HepG2 (cell line): ENCODE measurements around the gene AKAP8L. TPM values are rescaled to one million over a fixed set of nuclear protein-coding genes. Genes with fewer than 3 reads are reported as not detected.

Experiments used
- AGO1 ChIP-seq: fragments of 200-400 bp; formaldehyde crosslinking; IDR thresholded peaks from 2 replicates; pipeline ENCODE4 v1.6.1; 2017; ENCODE audit warnings: mild to moderate bottlenecking, low read depth, low read length, moderate library complexity; ENCODE audit not compliant: poor library complexity, severe bottlenecking
- AGO2 ChIP-seq: fragments of 200-400 bp; formaldehyde crosslinking; optimal IDR thresholded peaks from 2 replicates; pipeline ENCODE3; 2017; ENCODE audit warnings: mild to moderate bottlenecking, low read depth, low read length, moderate library complexity
- ESRRA ChIP-seq: sonication (generic); formaldehyde crosslinking; IDR thresholded peaks from 2 replicates; pipeline ENCODE4 v1.5.1; 2020; ENCODE audit warnings: mild to moderate bottlenecking, low read depth, missing genetic modification reagents
- FOXA3 ChIP-seq: IDR thresholded peaks from 2 replicates; pipeline ENCODE4 v1.6.1; 2016; ENCODE audit warnings: missing genetic modification reagents, missing compliant biosample characterization
- JUNB ChIP-seq: sonication (generic); formaldehyde crosslinking; IDR thresholded peaks from 2 replicates; pipeline ENCODE4 v1.8.0; 2022; ENCODE audit warnings: missing genetic modification reagents, mild to moderate bottlenecking, borderline replicate concordance
- KLF11 ChIP-seq: IDR thresholded peaks from 2 replicates; pipeline ENCODE4 v1.6.1; 2016; ENCODE audit warnings: missing compliant biosample characterization
- KLF15 ChIP-seq: sonication (generic); formaldehyde crosslinking; IDR thresholded peaks from 2 replicates; pipeline ENCODE4 v1.8.1; 2023; ENCODE audit warnings: borderline replicate concordance, mild to moderate bottlenecking, inconsistent platforms, missing genetic modification reagents, mixed read lengths
- MED1 ChIP-seq: sonication (generic); formaldehyde crosslinking; IDR thresholded peaks from 2 replicates; pipeline ENCODE4 v1.4.0; 2020; ENCODE audit warnings: missing genetic modification reagents
- NCOR1 ChIP-seq: fragments of 200-600 bp; sonication (generic); IDR thresholded peaks from 2 replicates; pipeline ENCODE4 v1.7.0; 2017; ENCODE audit warnings: antibody characterized with exemption, low read length, borderline replicate concordance
- NFE2L1 ChIP-seq: sonication (generic); formaldehyde crosslinking; IDR thresholded peaks from 2 replicates; pipeline ENCODE4 v1.4.0; 2020; ENCODE audit warnings: missing genetic modification reagents, mild to moderate bottlenecking, borderline replicate concordance
- RAD51 ChIP-seq: fragments of 450-650 bp; IDR thresholded peaks from 2 replicates; pipeline ENCODE4 v1.6.1; 2016; ENCODE audit warnings: borderline replicate concordance
- SOX13 ChIP-seq, 3 experiments: fragments of 450-650 bp in 1 of 3; sonication (generic) in 1 of 3; formaldehyde crosslinking in 1 of 3; IDR thresholded peaks in 2 of 3; conservative IDR thresholded peaks in 1 of 3; 2 replicates each; pipeline versions ENCODE4 v1.5.0 to v1.6.1; 2016 to 2020; ENCODE audit warnings: antibody characterized with exemption in 1 of 3, mild to moderate bottlenecking in 1 of 3, missing compliant biosample characterization in 1 of 3, missing genetic modification reagents in 1 of 3, moderate library complexity in 1 of 3
- ZBTB21 ChIP-seq: sonication (generic); formaldehyde crosslinking; IDR thresholded peaks from 2 replicates; pipeline ENCODE4 v1.4.0; 2020; ENCODE audit warnings: missing genetic modification reagents
- ZNF296 ChIP-seq: sonication (generic); formaldehyde crosslinking; conservative IDR thresholded peaks from 2 replicates; pipeline ENCODE4 v1.5.0; 2020; ENCODE audit warnings: mild to moderate bottlenecking, missing genetic modification reagents
- ZNF891 ChIP-seq: sonication (generic); formaldehyde crosslinking; IDR thresholded peaks from 2 replicates; pipeline ENCODE4 v1.5.0; 2020; ENCODE audit warnings: mild to moderate bottlenecking, missing genetic modification reagents
- polyA plus RNA-seq, 8 experiments: library from polyadenylated mRNA; depleted of rRNA in 3 of 8; stranded (reverse) in 7 of 8; unstranded in 1 of 8; fragments of >200 nt; fragmentation: Illumina TruSeq in 4 of 8; extraction: Trizol in 4 of 8; gene quantifications; 2 replicates each; pipeline versions ENCODE4 v1.2.1 to v1.2.3, GENCODE V29; 2011 to 2016; ENCODE audit warnings: low read depth in 4 of 8, missing spikeins in 1 of 8, mixed read lengths in 1 of 8; ENCODE audit not compliant: insufficient read depth in 1 of 8
- total RNA-seq, 5 experiments: library from RNA; depleted of rRNA; stranded (reverse); fragments of >200 nt; fragmentation: Illumina TruSeq; extraction: Trizol; gene quantifications; 2 replicates each; pipeline ENCODE4 v1.2.3, GENCODE V29; 2016; ENCODE audit warnings: low read depth in 1 of 5
- TF ChIP-seq, protein P1 (sequence below): sonication (generic); formaldehyde crosslinking; IDR thresholded peaks from 2 replicates; pipeline ENCODE4 v1.9.0; 2022; ENCODE audit warnings: low read depth, missing genetic modification reagents
- TF ChIP-seq, protein P2 (sequence below): IDR thresholded peaks from 2 replicates; pipeline ENCODE4 v1.6.1; 2018; ENCODE audit warnings: missing genetic modification reagents, mild to moderate bottlenecking, missing compliant biosample characterization
- TF ChIP-seq, protein P3 (sequence below): IDR thresholded peaks from 2 replicates; pipeline ENCODE4 v1.6.1; 2012; ENCODE audit warnings: inconsistent platforms
- TF ChIP-seq, protein P4 (sequence below): sonication (generic); formaldehyde crosslinking; IDR thresholded peaks from 2 replicates; pipeline ENCODE4 v1.4.0; 2020; ENCODE audit warnings: low read depth, missing genetic modification reagents
- TF ChIP-seq, protein P5 (sequence below): sonication (generic); formaldehyde crosslinking; IDR thresholded peaks from 2 replicates; pipeline ENCODE4 v1.5.0; 2020; ENCODE audit warnings: missing genetic modification reagents

The AKAP8L gene
- total and polyA plus RNA-seq, 2 of the 13 experiments (the other 11 are each of a cell fraction or from before 2014, with no cell fraction given), result 48.2 to 49.6 TPM

DNA sequence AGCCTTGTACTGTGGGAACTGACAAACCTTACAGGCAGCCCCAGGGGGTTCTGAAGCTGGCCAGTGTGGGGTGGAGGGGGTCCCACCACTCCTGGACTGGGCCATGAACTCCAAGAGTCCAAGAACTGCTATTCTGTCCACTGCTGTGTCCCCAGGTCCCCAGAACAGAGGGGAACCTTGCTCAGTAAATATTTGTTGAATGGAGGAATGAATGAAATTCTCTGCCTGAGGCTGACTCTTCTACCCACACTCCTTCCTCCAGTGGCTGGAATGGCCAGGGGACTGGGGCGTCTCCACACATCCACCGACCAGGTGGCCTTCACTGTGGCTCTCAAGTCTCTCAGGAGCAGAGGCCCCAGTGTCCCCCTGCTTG lies 19.3 kb upstream of the AKAP8L start (continued):
- TF ChIP-seq ZNF891 (no peak), NFE2L1 (no peak), ZNF296 (no peak), NCOR1 (no peak), KLF11 (no peak), ESRRA (CRISPR knock-in tag) (no peak), SOX13 (IDR thresholded peaks at IDR 0.05) (no peak), SOX13 (CRISPR knock-in tag; conservative IDR thresholded peaks at IDR 0.05 in 1 of 2, IDR thresholded peaks at IDR 0.05 in 1 of 2) (0 out of 4 replicates have a peak, but pooled peaks of 1 of the 2 experiments have one; percentile 29), FOXA3 (CRISPR knock-in tag) (peak; percentile 49; the same call in 1 of the 2 replicates), AGO1 (no peak), RAD51 (no peak), MED1 (CRISPR knock-in tag) (no peak), ZBTB21 (CRISPR knock-in tag) (no peak), KLF15 (no peak), JUNB (CRISPR knock-in tag) (no peak), AGO2 (no peak)
- TF ChIP-seq, protein P1, sequence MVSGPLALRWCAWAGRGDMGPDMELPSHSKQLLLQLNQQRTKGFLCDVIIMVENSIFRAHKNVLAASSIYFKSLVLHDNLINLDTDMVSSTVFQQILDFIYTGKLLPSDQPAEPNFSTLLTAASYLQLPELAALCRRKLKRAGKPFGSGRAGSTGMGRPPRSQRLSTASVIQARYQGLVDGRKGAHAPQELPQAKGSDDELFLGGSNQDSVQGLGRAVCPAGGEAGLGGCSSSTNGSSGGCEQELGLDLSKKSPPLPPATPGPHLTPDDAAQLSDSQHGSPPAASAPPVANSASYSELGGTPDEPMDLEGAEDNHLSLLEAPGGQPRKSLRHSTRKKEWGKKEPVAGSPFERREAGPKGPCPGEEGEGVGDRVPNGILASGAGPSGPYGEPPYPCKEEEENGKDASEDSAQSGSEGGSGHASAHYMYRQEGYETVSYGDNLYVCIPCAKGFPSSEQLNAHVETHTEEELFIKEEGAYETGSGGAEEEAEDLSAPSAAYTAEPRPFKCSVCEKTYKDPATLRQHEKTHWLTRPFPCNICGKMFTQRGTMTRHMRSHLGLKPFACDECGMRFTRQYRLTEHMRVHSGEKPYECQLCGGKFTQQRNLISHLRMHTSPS (CRISPR knock-in tag), result no peak
- TF ChIP-seq, protein P2, sequence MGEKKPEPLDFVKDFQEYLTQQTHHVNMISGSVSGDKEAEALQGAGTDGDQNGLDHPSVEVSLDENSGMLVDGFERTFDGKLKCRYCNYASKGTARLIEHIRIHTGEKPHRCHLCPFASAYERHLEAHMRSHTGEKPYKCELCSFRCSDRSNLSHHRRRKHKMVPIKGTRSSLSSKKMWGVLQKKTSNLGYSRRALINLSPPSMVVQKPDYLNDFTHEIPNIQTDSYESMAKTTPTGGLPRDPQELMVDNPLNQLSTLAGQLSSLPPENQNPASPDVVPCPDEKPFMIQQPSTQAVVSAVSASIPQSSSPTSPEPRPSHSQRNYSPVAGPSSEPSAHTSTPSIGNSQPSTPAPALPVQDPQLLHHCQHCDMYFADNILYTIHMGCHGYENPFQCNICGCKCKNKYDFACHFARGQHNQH (CRISPR knock-in tag), result no peak
- TF ChIP-seq, protein P3, sequence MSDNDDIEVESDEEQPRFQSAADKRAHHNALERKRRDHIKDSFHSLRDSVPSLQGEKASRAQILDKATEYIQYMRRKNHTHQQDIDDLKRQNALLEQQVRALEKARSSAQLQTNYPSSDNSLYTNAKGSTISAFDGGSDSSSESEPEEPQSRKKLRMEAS, result no peak; the same call in 1 of the 2 replicates
- TF ChIP-seq, protein P4, sequence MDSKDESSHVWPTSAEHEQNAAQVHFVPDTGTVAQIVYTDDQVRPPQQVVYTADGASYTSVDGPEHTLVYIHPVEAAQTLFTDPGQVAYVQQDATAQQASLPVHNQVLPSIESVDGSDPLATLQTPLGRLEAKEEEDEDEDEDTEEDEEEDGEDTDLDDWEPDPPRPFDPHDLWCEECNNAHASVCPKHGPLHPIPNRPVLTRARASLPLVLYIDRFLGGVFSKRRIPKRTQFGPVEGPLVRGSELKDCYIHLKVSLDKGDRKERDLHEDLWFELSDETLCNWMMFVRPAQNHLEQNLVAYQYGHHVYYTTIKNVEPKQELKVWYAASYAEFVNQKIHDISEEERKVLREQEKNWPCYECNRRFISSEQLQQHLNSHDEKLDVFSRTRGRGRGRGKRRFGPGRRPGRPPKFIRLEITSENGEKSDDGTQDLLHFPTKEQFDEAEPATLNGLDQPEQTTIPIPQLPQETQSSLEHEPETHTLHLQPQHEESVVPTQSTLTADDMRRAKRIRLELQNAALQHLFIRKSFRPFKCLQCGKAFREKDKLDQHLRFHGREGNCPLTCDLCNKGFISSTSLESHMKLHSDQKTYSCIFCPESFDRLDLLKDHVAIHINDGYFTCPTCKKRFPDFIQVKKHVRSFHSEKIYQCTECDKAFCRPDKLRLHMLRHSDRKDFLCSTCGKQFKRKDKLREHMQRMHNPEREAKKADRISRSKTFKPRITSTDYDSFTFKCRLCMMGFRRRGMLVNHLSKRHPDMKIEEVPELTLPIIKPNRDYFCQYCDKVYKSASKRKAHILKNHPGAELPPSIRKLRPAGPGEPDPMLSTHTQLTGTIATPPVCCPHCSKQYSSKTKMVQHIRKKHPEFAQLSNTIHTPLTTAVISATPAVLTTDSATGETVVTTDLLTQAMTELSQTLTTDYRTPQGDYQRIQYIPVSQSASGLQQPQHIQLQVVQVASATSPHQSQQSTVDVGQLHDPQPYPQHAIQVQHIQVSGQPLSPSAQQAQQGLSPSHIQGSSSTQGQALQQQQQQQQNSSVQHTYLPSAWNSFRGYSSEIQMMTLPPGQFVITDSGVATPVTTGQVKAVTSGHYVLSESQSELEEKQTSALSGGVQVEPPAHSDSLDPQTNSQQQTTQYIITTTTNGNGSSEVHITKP, result 0 out of 2 replicates have a peak, but pooled peaks have one; percentile 5
- TF ChIP-seq, protein P5, sequence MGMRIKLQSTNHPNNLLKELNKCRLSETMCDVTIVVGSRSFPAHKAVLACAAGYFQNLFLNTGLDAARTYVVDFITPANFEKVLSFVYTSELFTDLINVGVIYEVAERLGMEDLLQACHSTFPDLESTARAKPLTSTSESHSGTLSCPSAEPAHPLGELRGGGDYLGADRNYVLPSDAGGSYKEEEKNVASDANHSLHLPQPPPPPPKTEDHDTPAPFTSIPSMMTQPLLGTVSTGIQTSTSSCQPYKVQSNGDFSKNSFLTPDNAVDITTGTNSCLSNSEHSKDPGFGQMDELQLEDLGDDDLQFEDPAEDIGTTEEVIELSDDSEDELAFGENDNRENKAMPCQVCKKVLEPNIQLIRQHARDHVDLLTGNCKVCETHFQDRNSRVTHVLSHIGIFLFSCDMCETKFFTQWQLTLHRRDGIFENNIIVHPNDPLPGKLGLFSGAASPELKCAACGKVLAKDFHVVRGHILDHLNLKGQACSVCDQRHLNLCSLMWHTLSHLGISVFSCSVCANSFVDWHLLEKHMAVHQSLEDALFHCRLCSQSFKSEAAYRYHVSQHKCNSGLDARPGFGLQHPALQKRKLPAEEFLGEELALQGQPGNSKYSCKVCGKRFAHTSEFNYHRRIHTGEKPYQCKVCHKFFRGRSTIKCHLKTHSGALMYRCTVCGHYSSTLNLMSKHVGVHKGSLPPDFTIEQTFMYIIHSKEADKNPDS (CRISPR knock-in tag), result no peak
